Astrocyte (in vitro differentiated cells and primary cell): ENCODE results near the gene ROR2. TPM values are rescaled to one million over a fixed set of nuclear protein-coding genes. Genes with fewer than 3 reads are reported as not detected.
"Not testable (repeated sequence)": the region's sequence is repeated elsewhere in the genome, so short reads cannot be mapped to it uniquely, and the experiment has no call there.

Experiments used
- DNase-seq: peaks from one replicate; pipeline ENCODE4 v3.0.0-alpha.2; 2010; ENCODE audit warnings: low read depth
- FAIRE-seq: peaks from 2 replicates; lab custom pipeline; 2011; peaks lifted over from hg19 to GRCh38; lab: Jason Lieb, UNC
- H2AFZ ChIP-seq: 2 replicates; pipeline ENCODE4 v1.6.0; 2012; ENCODE audit warnings: low read depth, low read length, inconsistent platforms
- H3K27ac ChIP-seq: 2 replicates; pipeline ENCODE4 v1.5.1; 2011; ENCODE audit warnings: low read depth, low read length, inconsistent platforms
- H3K27me3 ChIP-seq: 2 replicates; pipeline ENCODE4 v1.6.0; 2011; ENCODE audit warnings: low read length, inconsistent platforms; ENCODE audit not compliant: insufficient read depth
- H3K36me3 ChIP-seq: 2 replicates; pipeline ENCODE4 v1.5.1; 2011; ENCODE audit warnings: low read length, inconsistent platforms; ENCODE audit not compliant: insufficient read depth
- H3K4me1 ChIP-seq: 2 replicates; pipeline ENCODE4 v1.5.1; 2011; ENCODE audit warnings: low read length, inconsistent platforms; ENCODE audit not compliant: insufficient read depth
- H3K4me2 ChIP-seq: 2 replicates; pipeline ENCODE4 v1.6.0; 2012; ENCODE audit warnings: low read length, inconsistent platforms
- H3K4me3 ChIP-seq: 2 replicates; pipeline ENCODE4 v1.5.1; 2011; ENCODE audit warnings: low read depth, mild to moderate bottlenecking, low read length, inconsistent platforms; ENCODE audit not compliant: insufficient read depth
- H3K79me2 ChIP-seq: 2 replicates; pipeline ENCODE4 v1.6.0; 2012; ENCODE audit warnings: mild to moderate bottlenecking, low read length, inconsistent platforms; ENCODE audit not compliant: insufficient read depth
- H3K9ac ChIP-seq: 2 replicates; pipeline ENCODE4 v1.6.0; 2012; ENCODE audit warnings: mild to moderate bottlenecking, low read length, inconsistent platforms
- H3K9me3 ChIP-seq: 2 replicates; pipeline ENCODE4 v1.5.1; 2012; ENCODE audit warnings: low read depth, mild to moderate bottlenecking, low read length, inconsistent platforms; ENCODE audit not compliant: insufficient read depth
- H4K20me1 ChIP-seq: 2 replicates; pipeline ENCODE4 v1.6.0; 2012; ENCODE audit warnings: low read length, inconsistent platforms; ENCODE audit not compliant: insufficient read depth
- H3K27ac Mint-ChIP-seq: one replicate; pipeline ENCODE4 v1.8.0; 2021; ENCODE audit warnings: mild to moderate bottlenecking, mixed read lengths; ENCODE audit not compliant: unreplicated experiment
- H3K27me3 Mint-ChIP-seq: one replicate; pipeline ENCODE4 v1.8.0; 2021; ENCODE audit warnings: low read depth, mixed read lengths; ENCODE audit not compliant: unreplicated experiment
- H3K36me3 Mint-ChIP-seq: one replicate; pipeline ENCODE4 v1.8.0; 2021; ENCODE audit warnings: low read depth, mixed read lengths; ENCODE audit not compliant: unreplicated experiment
- H3K4me1 Mint-ChIP-seq: one replicate; pipeline ENCODE4 v1.8.0; 2021; ENCODE audit warnings: low read depth, mixed read lengths; ENCODE audit not compliant: unreplicated experiment
- H3K4me3 Mint-ChIP-seq: one replicate; pipeline ENCODE4 v1.8.0; 2021; ENCODE audit warnings: mild to moderate bottlenecking, moderate library complexity, mixed read lengths; ENCODE audit not compliant: unreplicated experiment
- H3K9me3 Mint-ChIP-seq: one replicate; pipeline ENCODE4 v1.8.0; 2021; ENCODE audit warnings: mild to moderate bottlenecking, mixed read lengths; ENCODE audit not compliant: unreplicated experiment
- CTCF ChIP-seq: IDR thresholded peaks from 2 replicates; pipeline ENCODE4 v1.5.1; 2011; ENCODE audit warnings: low read depth, mild to moderate bottlenecking, inconsistent platforms, low read length, moderate library complexity; ENCODE audit not compliant: insufficient read depth
- EZH2 ChIP-seq: IDR thresholded peaks from 2 replicates; pipeline ENCODE4 v1.6.1; 2012; ENCODE audit warnings: mild to moderate bottlenecking, low read length, inconsistent platforms; ENCODE audit not compliant: insufficient read depth
- total RNA-seq: library from RNA; stranded (reverse); gene quantifications from 2 replicates; pipeline ENCODE4 v1.2.1, GENCODE V29; 2021

The ROR2 gene
- total RNA-seq, 1 donor from 2014 or later = 4.9 TPM

- not testable (repeated sequence) for H4K20me1 ChIP-seq, H3K9ac ChIP-seq, H3K4me3 Mint-ChIP-seq, H2AFZ ChIP-seq, H3K27ac ChIP-seq, H3K36me3 Mint-ChIP-seq, H3K4me2 ChIP-seq, H3K79me2 ChIP-seq, H3K36me3 ChIP-seq, H3K9me3 Mint-ChIP-seq, H3K27ac Mint-ChIP-seq, H3K27me3 ChIP-seq, H3K4me1 ChIP-seq, DNase-seq, H3K27me3 Mint-ChIP-seq, H3K9me3 ChIP-seq, H3K4me3 ChIP-seq, H3K4me1 Mint-ChIP-seq, FAIRE-seq
Measured at GRCh38 chr9:91797517-91797916, 152.5 kb downstream of the ROR2 start.

- DNase-seq, H3K9ac ChIP-seq, H3K27me3 ChIP-seq, FAIRE-seq, H3K9me3 Mint-ChIP-seq, H3K79me2 ChIP-seq, H4K20me1 ChIP-seq, H3K4me3 Mint-ChIP-seq, H3K27me3 Mint-ChIP-seq, H3K27ac Mint-ChIP-seq, H3K4me3 ChIP-seq, H3K27ac ChIP-seq, H3K36me3 Mint-ChIP-seq, H3K4me2 ChIP-seq, H3K4me1 ChIP-seq, H3K9me3 ChIP-seq, H3K36me3 ChIP-seq, H3K4me1 Mint-ChIP-seq, H2AFZ ChIP-seq: not testable (repeated sequence)
Measured at GRCh38 chr9:91796516-91796915, 153.5 kb downstream of the ROR2 start.

DNA sequence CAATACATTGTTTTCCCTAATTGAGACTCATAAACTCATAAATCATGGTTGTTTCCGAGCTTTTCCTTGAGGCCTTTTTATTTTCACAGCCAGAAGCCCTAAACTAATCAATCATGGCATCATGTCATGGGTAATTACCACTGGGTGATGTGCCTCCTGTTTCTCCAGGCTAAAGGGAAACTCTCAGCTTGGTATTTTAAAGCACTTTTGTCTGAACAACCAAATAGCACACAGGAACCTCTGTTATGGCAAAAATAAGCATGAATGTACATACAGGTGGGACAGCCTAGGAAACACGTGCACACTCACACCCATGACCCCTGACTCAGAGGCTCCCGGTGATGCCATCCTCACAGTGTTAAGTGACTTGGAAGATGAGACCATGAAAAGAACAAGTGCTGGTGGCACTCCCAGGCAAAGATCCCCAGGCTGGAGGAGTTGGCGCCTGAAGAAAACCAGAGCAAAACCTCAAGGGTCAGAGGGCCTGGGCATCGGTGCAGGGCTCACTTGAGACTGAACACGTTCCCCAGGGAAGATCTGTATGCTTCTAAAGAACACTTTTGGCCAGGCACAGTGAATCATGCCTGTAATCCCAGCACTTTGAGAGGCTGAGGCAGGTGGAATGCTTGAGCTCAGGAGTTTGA is 154.3 kb downstream of the ROR2 start:
- TF ChIP-seq EZH2 = no peak
- no peak for TF ChIP-seq CTCF
- no peaks in the 10 kb centered on the region for H3K9me3 Mint-ChIP-seq
- DNase-seq = no peak
- Histone ChIP-seq H3K9me3 (no peaks in the 10 kb centered on the region), H4K20me1 (no peaks in the 10 kb centered on the region), H3K9ac (no peak overlapping the region), H2AFZ (no peak overlapping the region), H3K4me3 (no peak overlapping the region), H3K27me3 (peaks cover 3% of the 10 kb centered on the region), H3K4me2 (no peak overlapping the region), H3K79me2 (no peaks in the 10 kb centered on the region), H3K27ac (no peak overlapping the region), H3K36me3 (no peaks in the 10 kb centered on the region), H3K4me1 (no peaks in the 10 kb centered on the region)
- FAIRE-seq = no peak
- H3K4me1 Mint-ChIP-seq = peaks cover 9% of the 10 kb centered on the region
- no peak overlapping the region for H3K4me3 Mint-ChIP-seq
- H3K27me3 Mint-ChIP-seq = no peaks in the 10 kb centered on the region
- H3K27ac Mint-ChIP-seq = no peak overlapping the region
- no peaks in the 10 kb centered on the region for H3K36me3 Mint-ChIP-seq

DNA sequence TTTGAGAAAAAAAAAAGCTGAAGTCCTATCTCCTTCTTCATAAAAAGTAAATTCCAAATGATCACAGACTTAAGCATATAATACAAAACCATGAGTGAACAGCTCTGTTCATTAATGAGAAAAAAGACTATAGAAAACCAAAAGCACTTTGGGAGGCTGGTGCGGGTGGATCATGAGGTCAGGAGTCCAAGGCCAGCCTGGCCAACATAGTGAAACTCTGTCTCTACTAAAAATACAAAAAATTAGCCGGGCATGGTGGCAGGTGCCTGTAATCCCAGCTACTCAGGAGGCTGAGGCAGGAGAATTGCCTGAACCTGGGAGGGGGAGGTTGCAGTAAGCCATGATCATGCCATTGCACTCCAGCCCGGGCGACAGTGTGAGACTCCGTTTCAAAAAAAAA is 156.7 kb downstream of the ROR2 start:
- not testable (repeated sequence) for H3K4me3 Mint-ChIP-seq, H3K9me3 Mint-ChIP-seq, H3K27me3 ChIP-seq, H3K79me2 ChIP-seq, H3K36me3 Mint-ChIP-seq, H3K27ac Mint-ChIP-seq, H3K4me2 ChIP-seq, H3K36me3 ChIP-seq, H4K20me1 ChIP-seq, FAIRE-seq, H3K9ac ChIP-seq, H3K27ac ChIP-seq, H3K4me3 ChIP-seq, H3K27me3 Mint-ChIP-seq, DNase-seq, H3K4me1 Mint-ChIP-seq, H3K4me1 ChIP-seq, H2AFZ ChIP-seq, H3K9me3 ChIP-seq
